ENCODE results near the gene TP53BP2.
"Not testable (repeated sequence)": the region's sequence is repeated elsewhere in the genome, so short reads cannot be mapped to it uniquely, and the experiment has no call there.

TP53BP2 gene

GRCh38 chr1:223828162-223828848 lies 17.4 kb downstream of the TP53BP2 start:
- DNase-seq: no peak

GRCh38 chr1:223827193-223827663 lies 18.5 kb downstream of the TP53BP2 start:
- DNase-seq: peak; percentile 80 to 88 (median 86)

- DNase-seq: peak; percentile 80 to 89 (median 88)
These were observed 19.7 kb downstream of the TP53BP2 start for GRCh38 chr1:223825767-223826748.

GRCh38 chr1:223824712-223825111 lies 21.0 kb downstream of the TP53BP2 start:
- DNase-seq: no peak

- DNase-seq: no peak
These were observed 21.5 kb downstream of the TP53BP2 start for GRCh38 chr1:223824287-223824686.

- no peak for DNase-seq
These were observed 24.8 kb downstream of the TP53BP2 start for GRCh38 chr1:223820971-223821370.

GRCh38 chr1:223820515-223820858 lies 25.3 kb downstream of the TP53BP2 start:
- DNase-seq: no peak

GRCh38 chr1:223819730-223820514 lies 25.8 kb downstream of the TP53BP2 start:
- DNase-seq: no peak

GRCh38 chr1:223817265-223817664 lies 28.5 kb downstream of the TP53BP2 start:
- DNase-seq: not testable (repeated sequence)

GRCh38 chr1:223815865-223816264 lies 29.9 kb downstream of the TP53BP2 start:
- DNase-seq: no peak

GRCh38 chr1:223815020-223815853 lies 30.5 kb downstream of the TP53BP2 start:
- DNase-seq: no peak

- no peak for DNase-seq
These were observed 32.1 kb downstream of the TP53BP2 start for GRCh38 chr1:223813645-223814044.

- DNase-seq: peak in 2 of 3 donors; percentile 50 to 56
These were observed 34.1 kb downstream of the TP53BP2 start for GRCh38 chr1:223811634-223812101.

- DNase-seq: peak; percentile 52 to 90 (median 86)
These were observed 35.2 kb downstream of the TP53BP2 start for GRCh38 chr1:223810586-223810985.

GRCh38 chr1:223809905-223810304 lies 35.8 kb downstream of the TP53BP2 start:
- DNase-seq: peak; percentile 46 to 63 (median 47)

- no peak for DNase-seq
These were observed 42.5 kb downstream of the TP53BP2 start for GRCh38 chr1:223803211-223803610.

GRCh38 chr1:223802602-223803001 lies 43.1 kb downstream of the TP53BP2 start:
- peak in 1 of 3 donors; percentile 34 for DNase-seq

GRCh38 chr1:223802032-223802431 lies 43.7 kb downstream of the TP53BP2 start:
- DNase-seq: no peak

GRCh38 chr1:223796210-223796609 lies 49.5 kb downstream of the TP53BP2 start:
- DNase-seq: no peak

- no peak for DNase-seq
These were observed 51.4 kb downstream of the TP53BP2 start for GRCh38 chr1:223794136-223794880.

GRCh38 chr1:223793716-223794115 lies 52.0 kb downstream of the TP53BP2 start:
- no peak for DNase-seq

Measured in suppressor macrophage treated with lipopolysaccharide for 1 hour (primary cell).